ENCODE data around the gene USPL1. TPM values are rescaled to one million over a fixed set of nuclear protein-coding genes. Genes with fewer than 3 reads are reported as not detected.

USPL1 gene
- total and polyA plus RNA-seq, 2 experiments from 2014 or later: 9.5 to 22.0 TPM

- DNase-seq (ENCODE audit: low spot score): no peak
- 83% methylated on average over 6 of the region's 6 CpGs for WGBS (ENCODE audit: low lambda C conversion rate, missing lambda C conversion rate)
- Histone ChIP-seq H3K4me3 (no peak overlapping the region), H3K27ac (no peak overlapping the region), H4K20me1 (ENCODE audit: insufficient read depth, poor library complexity, severe bottlenecking) (no peaks in the 10 kb centered on the region), H3K79me2 (no peaks in the 10 kb centered on the region), H3K4me1 (ENCODE audit: insufficient read depth) (no peaks in the 10 kb centered on the region), H3K4me2 (no peak overlapping the region), H3K36me3 (replicated peaks; ENCODE audit: insufficient read depth, low read depth) (no peaks in the 10 kb centered on the region), H3K9me2 (replicated peaks; ENCODE audit: insufficient read depth) (no peaks in the 10 kb centered on the region), H2AFZ (no peak overlapping the region), H3K27me3 (no peaks in the 10 kb centered on the region), H3K9me3 (ENCODE audit: low read depth) (no peaks in the 10 kb centered on the region)
- TF ChIP-seq EZH2 (IDR thresholded peaks at IDR 0.05; ENCODE audit: borderline replicate concordance) (no peak), EZH2phosphoT487 (IDR thresholded peaks at IDR 0.05; ENCODE audit: low read depth, severe bottlenecking, unreplicated experiment) (no peak), CTCF (IDR thresholded peaks at IDR 0.05; ENCODE audit: poor library complexity) (no peak)
Measured at GRCh38 chr13:30704596-30704995, 86.9 kb downstream of the USPL1 start.

DNA sequence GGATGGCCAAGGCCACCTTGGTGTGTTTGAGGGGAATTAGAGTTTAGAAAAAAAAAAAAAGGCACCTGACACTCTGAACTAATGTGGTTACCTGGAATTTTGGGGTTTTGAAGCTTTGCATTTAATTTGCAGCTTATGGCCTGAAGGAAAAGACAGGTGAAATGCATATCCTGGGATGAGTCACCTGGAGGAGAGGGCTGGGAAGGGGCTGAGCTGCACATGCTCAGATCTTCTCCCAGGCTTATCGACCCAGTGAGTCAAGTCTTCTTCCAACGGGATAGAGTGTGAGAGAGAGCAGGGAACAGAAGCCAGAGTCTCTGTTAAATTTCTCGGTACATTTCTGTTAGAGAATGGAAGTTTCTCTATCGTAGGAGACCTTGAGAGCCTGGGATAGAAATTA lies 88.0 kb downstream of the USPL1 start:
- WGBS (ENCODE audit: low lambda C conversion rate, missing lambda C conversion rate): 69% methylated on average over 4 of the region's 4 CpGs
- Histone ChIP-seq H3K79me2 (no peaks in the 10 kb centered on the region), H4K20me1 (ENCODE audit: insufficient read depth, poor library complexity, severe bottlenecking) (no peaks in the 10 kb centered on the region), H3K4me1 (ENCODE audit: insufficient read depth) (no peaks in the 10 kb centered on the region), H3K9me3 (ENCODE audit: low read depth) (no peaks in the 10 kb centered on the region), H3K27ac (no peak overlapping the region), H3K27me3 (no peaks in the 10 kb centered on the region), H3K4me2 (no peak overlapping the region), H3K9me2 (replicated peaks; ENCODE audit: insufficient read depth) (no peaks in the 10 kb centered on the region), H3K36me3 (replicated peaks; ENCODE audit: insufficient read depth, low read depth) (no peaks in the 10 kb centered on the region), H3K4me3 (no peak overlapping the region), H2AFZ (no peak overlapping the region)
- DNase-seq (ENCODE audit: low spot score): peak; percentile 29
- no peak for TF ChIP-seq CTCF (IDR thresholded peaks at IDR 0.05; ENCODE audit: poor library complexity)
- TF ChIP-seq EZH2 (IDR thresholded peaks at IDR 0.05; ENCODE audit: borderline replicate concordance): no peak
- TF ChIP-seq EZH2phosphoT487 (IDR thresholded peaks at IDR 0.05; ENCODE audit: low read depth, severe bottlenecking, unreplicated experiment): no peak

GRCh38 chr13:30708541-30708940 lies 90.8 kb downstream of the USPL1 start:
- no peak overlapping the region for H2AFZ ChIP-seq

More at GRCh38 chr13:30708541-30708940, 90.8 kb downstream of the USPL1 start:
- Histone ChIP-seq H3K4me1 (ENCODE audit: insufficient read depth) (no peaks in the 10 kb centered on the region), H3K36me3 (replicated peaks; ENCODE audit: insufficient read depth, low read depth) (no peaks in the 10 kb centered on the region), H3K27me3 (no peaks in the 10 kb centered on the region), H3K4me3 (no peak overlapping the region), H3K9me3 (ENCODE audit: low read depth) (no peaks in the 10 kb centered on the region), H4K20me1 (ENCODE audit: insufficient read depth, poor library complexity, severe bottlenecking) (no peaks in the 10 kb centered on the region), H3K27ac (no peak overlapping the region), H3K9me2 (replicated peaks; ENCODE audit: insufficient read depth) (no peaks in the 10 kb centered on the region), H3K4me2 (no peak overlapping the region), H3K79me2 (no peaks in the 10 kb centered on the region)
- 54% methylated on average over 3 of the region's 3 CpGs for WGBS (ENCODE audit: low lambda C conversion rate, missing lambda C conversion rate)
- TF ChIP-seq EZH2phosphoT487 (IDR thresholded peaks at IDR 0.05; ENCODE audit: low read depth, severe bottlenecking, unreplicated experiment): no peak
- TF ChIP-seq CTCF (IDR thresholded peaks at IDR 0.05; ENCODE audit: poor library complexity): no peak
- TF ChIP-seq EZH2 (IDR thresholded peaks at IDR 0.05; ENCODE audit: borderline replicate concordance): no peak
- no peak for DNase-seq (ENCODE audit: low spot score)

Small RNAs within 50 kb of the gene (small RNA-seq; reads per million reads assigned to genes)
- not detected for gene RF00017

Other genes with a start within 250 kb of the USPL1 start
- gene UBE2L5, start 195.4 kb upstream of the USPL1 start, total RNA-seq: not detected in 2 replicates
- not detected in 2 replicates for gene UBE2L5, start 195.4 kb upstream of the USPL1 start, polyA plus RNA-seq
- gene HMGB1, start 152.0 kb upstream of the USPL1 start, total RNA-seq: 372 and 394 TPM in 2 replicates
- gene HMGB1, start 152.0 kb upstream of the USPL1 start, polyA plus RNA-seq: 416 and 429 TPM in 2 replicates
- 3.3 and 7.5 TPM in 2 replicates for gene ALOX5AP, start 117.6 kb downstream of the USPL1 start, total RNA-seq
- 10.1 and 17.2 TPM in 2 replicates for gene ALOX5AP, start 117.6 kb downstream of the USPL1 start, polyA plus RNA-seq